CD14-positive monocyte (primary cell): ENCODE measurements around the gene WNT7B. TPM values are rescaled to one million over a fixed set of nuclear protein-coding genes. Genes with fewer than 3 reads are reported as not detected.

Source experiments
- DNase-seq, 3 donors: peaks; one replicate each; pipeline ENCODE4 v3.0.0-alpha.2; 2011 to 2022
- H2AFZ ChIP-seq: 2 replicates; pipeline ENCODE4 v1.6.0; 2012; ENCODE audit warnings: mild to moderate bottlenecking, low read depth, low read length, inconsistent platforms; ENCODE audit not compliant: insufficient read depth, poor library complexity, severe bottlenecking
- H3K27ac ChIP-seq, 2 donors: 1 replicate in 1 of 2; 2 replicates in 1 of 2; pipeline ENCODE4 v1.5.1; 2012 to 2013; ENCODE audit warnings: low read length in 2 of 2, control low read depth in 1 of 2, inconsistent platforms in 1 of 2, low read depth in 1 of 2, mild to moderate bottlenecking in 1 of 2
- H3K27me3 ChIP-seq, 2 donors: one replicate each; pipeline versions ENCODE4 v1.6.0 to v1.6.1; 2011 to 2013; ENCODE audit warnings: low read length in 2 of 2; ENCODE audit not compliant: control insufficient read depth in 2 of 2, insufficient read depth in 2 of 2
- H3K36me3 ChIP-seq, 2 donors: replicated peaks in 1 of 2; 1 replicate in 1 of 2; 2 replicates in 1 of 2; pipeline versions ENCODE4 v1.5.1 to v1.6.1; 2012 to 2013; ENCODE audit warnings: low read length in 2 of 2, control low read depth in 1 of 2, inconsistent platforms in 1 of 2, mild to moderate bottlenecking in 1 of 2; ENCODE audit not compliant: insufficient read depth in 2 of 2, control insufficient read depth in 1 of 2
- H3K4me1 ChIP-seq, 2 donors: 1 replicate in 1 of 2; 2 replicates in 1 of 2; pipeline versions ENCODE4 v1.5.1 to v1.6.1; 2012 to 2013; ENCODE audit warnings: low read length in 2 of 2, control low read depth in 1 of 2, inconsistent platforms in 1 of 2, mild to moderate bottlenecking in 1 of 2, moderate library complexity in 1 of 2; ENCODE audit not compliant: insufficient read depth in 2 of 2, control insufficient read depth in 1 of 2
- H3K4me2 ChIP-seq: replicated peaks from 2 replicates; pipeline ENCODE3; 2012; ENCODE audit warnings: low read length, moderate library complexity, mild to moderate bottlenecking; ENCODE audit not compliant: poor library complexity, severe bottlenecking; ENCODE audit errors: extremely low read depth
- H3K4me3 ChIP-seq, 3 experiments: fragments of 200-600 bp in 1 of 3; sonication (generic) in 1 of 3; replicated peaks in 1 of 3; 1 replicate in 2 of 3; 2 replicates in 1 of 3; pipeline ENCODE4 v1.5.1; 2011 to 2013; ENCODE audit warnings: low read length in 3 of 3, mild to moderate bottlenecking in 3 of 3, control low read depth in 2 of 3, low read depth in 2 of 3, inconsistent platforms in 1 of 3, moderate library complexity in 1 of 3
- H3K79me2 ChIP-seq: 2 replicates; pipeline ENCODE4 v1.6.0; 2012; ENCODE audit warnings: mild to moderate bottlenecking, control low read depth, inconsistent platforms, low read length, moderate library complexity; ENCODE audit not compliant: insufficient read depth
- H3K9ac ChIP-seq: 2 replicates; pipeline ENCODE4 v1.6.0; 2017; ENCODE audit warnings: low read length, mild to moderate bottlenecking; ENCODE audit not compliant: insufficient read depth, poor library complexity, severe bottlenecking
- H3K9me3 ChIP-seq, 2 donors: replicated peaks in 1 of 2; 1 replicate in 1 of 2; 2 replicates in 1 of 2; pipeline versions ENCODE4 v1.5.1 to v1.6.1; 2012 to 2013; ENCODE audit warnings: low read length in 2 of 2, control low read depth in 1 of 2; ENCODE audit not compliant: control insufficient read depth in 1 of 2, insufficient read depth in 1 of 2
- H4K20me1 ChIP-seq: 2 replicates; pipeline ENCODE4 v1.6.0; 2012; ENCODE audit warnings: mild to moderate bottlenecking, low read length, control low read depth, moderate library complexity; ENCODE audit not compliant: insufficient read depth
- H3K27ac Mint-ChIP-seq, 7 donors: one replicate each; pipeline ENCODE4 v1.8.0; 2020; ENCODE audit warnings: mild to moderate bottlenecking in 7 of 7, mixed read lengths in 7 of 7, moderate library complexity in 6 of 7, inconsistent platforms in 2 of 7
- H3K27me3 Mint-ChIP-seq, 3 donors: one replicate each; pipeline ENCODE4 v1.8.0; 2021 to 2022; ENCODE audit warnings: low read depth in 3 of 3, mild to moderate bottlenecking in 3 of 3, mixed read lengths in 3 of 3, moderate library complexity in 3 of 3, inconsistent platforms in 1 of 3
- H3K36me3 Mint-ChIP-seq, 2 donors: one replicate each; pipeline ENCODE4 v1.8.0; 2020; ENCODE audit warnings: mixed read lengths in 2 of 2, inconsistent platforms in 1 of 2, mild to moderate bottlenecking in 1 of 2
- H3K4me1 Mint-ChIP-seq: one replicate; pipeline ENCODE4 v1.8.0; 2020; ENCODE audit warnings: mild to moderate bottlenecking, mixed read lengths
- H3K4me3 Mint-ChIP-seq, 2 donors: one replicate each; pipeline ENCODE4 v1.8.0; 2020; ENCODE audit warnings: mild to moderate bottlenecking in 2 of 2, mixed read lengths in 2 of 2, moderate library complexity in 1 of 2
- H3K9me3 Mint-ChIP-seq, 7 donors: one replicate each; pipeline ENCODE4 v1.8.0; 2020 to 2022; ENCODE audit warnings: mixed read lengths in 7 of 7, mild to moderate bottlenecking in 6 of 7, moderate library complexity in 6 of 7, inconsistent platforms in 2 of 7
- WGBS: methylation state at CpG from one replicate; pipeline ENCODE4 v1.1.5; 2013; ENCODE audit warnings: missing lambda C conversion rate; ENCODE audit not compliant: insufficient coverage; 5-methylcytosine and 5-hydroxymethylcytosine counted together
- intact Hi-C, 2 donors: fragments of 100-400 bp; cut with micrococcal nuclease; formaldehyde crosslinking; loops; one replicate each; pipeline versions ENCODE4 v1.15.0 to v1.15.1; 2023
- polyA plus RNA-seq, 3 donors: library from polyadenylated mRNA; depleted of rRNA in 1 of 3; unstranded in 2 of 3; stranded (reverse) in 1 of 3; fragments of 300-500 nt in 2 of 3; fragments of >200 nt in 1 of 3; fragmentation: Illumina TruSeq in 2 of 3; gene quantifications; 1 replicate in 2 of 3; 2 replicates in 1 of 3; pipeline ENCODE4 v1.2.3, GENCODE V29; 2012 to 2021
- TF ChIP-seq, protein P1 (sequence below): fragments of 200-600 bp; IDR thresholded peaks from one replicate; pipeline ENCODE4 v1.8.0; 2022; ENCODE audit warnings: antibody characterized with exemption, mild to moderate bottlenecking

The WNT7B gene
- polyA plus RNA-seq, 3 donors: not detected

DNA sequence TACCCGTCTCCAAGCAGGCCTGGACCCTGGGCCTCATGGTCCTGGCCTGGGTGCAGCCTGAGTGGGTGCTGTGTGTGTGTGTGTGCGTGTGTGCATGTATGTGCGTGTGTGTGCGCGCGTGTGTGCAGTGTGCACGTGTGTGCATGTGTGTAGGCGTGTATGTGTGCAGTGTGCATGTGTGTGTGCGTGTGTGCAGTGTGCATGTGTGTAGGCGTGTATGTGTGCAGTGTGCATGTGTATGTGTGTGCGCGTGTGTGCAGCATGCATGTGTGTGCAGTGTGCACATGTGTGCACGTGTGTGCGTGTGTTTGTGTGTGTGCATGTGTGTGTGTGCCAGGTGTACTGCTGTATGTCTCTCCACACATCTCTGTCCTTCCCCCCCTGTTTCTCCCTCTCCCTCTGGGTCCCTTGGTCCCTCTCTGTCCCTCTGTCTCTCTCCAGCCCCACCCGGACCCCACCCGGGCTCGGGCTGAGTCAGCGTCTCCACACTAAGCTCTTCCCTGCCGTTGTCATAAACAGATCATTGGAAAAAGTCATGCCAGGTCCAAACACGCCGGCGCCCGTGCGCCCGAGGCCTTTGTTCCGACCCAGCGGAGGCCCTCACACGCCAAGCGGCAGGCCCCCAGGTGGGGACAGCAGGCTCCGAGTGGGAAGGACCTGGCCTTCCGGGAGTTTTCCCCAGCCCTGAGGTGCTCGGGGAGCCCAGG is 34.0 kb downstream of the WNT7B start:
- WGBS: 94% methylated on average over 29 of the region's 32 CpGs
- DNase-seq: no peak
- Histone ChIP-seq H3K4me1 (no peaks in the 10 kb centered on the region), H4K20me1 (no peaks in the 10 kb centered on the region), H3K4me3 (no peak overlapping the region), H3K9ac (no peak overlapping the region), H3K4me2 (no peak overlapping the region), H3K27ac (no peak overlapping the region), H3K36me3 (no peaks in the 10 kb centered on the region), H3K9me3 (no peaks in the 10 kb centered on the region), H3K79me2 (no peaks in the 10 kb centered on the region), H2AFZ (no peak overlapping the region), H3K27me3 (no peaks in the 10 kb centered on the region)
- TF ChIP-seq, protein P1, sequence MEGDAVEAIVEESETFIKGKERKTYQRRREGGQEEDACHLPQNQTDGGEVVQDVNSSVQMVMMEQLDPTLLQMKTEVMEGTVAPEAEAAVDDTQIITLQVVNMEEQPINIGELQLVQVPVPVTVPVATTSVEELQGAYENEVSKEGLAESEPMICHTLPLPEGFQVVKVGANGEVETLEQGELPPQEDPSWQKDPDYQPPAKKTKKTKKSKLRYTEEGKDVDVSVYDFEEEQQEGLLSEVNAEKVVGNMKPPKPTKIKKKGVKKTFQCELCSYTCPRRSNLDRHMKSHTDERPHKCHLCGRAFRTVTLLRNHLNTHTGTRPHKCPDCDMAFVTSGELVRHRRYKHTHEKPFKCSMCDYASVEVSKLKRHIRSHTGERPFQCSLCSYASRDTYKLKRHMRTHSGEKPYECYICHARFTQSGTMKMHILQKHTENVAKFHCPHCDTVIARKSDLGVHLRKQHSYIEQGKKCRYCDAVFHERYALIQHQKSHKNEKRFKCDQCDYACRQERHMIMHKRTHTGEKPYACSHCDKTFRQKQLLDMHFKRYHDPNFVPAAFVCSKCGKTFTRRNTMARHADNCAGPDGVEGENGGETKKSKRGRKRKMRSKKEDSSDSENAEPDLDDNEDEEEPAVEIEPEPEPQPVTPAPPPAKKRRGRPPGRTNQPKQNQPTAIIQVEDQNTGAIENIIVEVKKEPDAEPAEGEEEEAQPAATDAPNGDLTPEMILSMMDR: no peak
- Mint-ChIP-seq H3K9me3 (peaks cover 0 to 8% (median 4%) of the 10 kb centered on the region in 7 donors), H3K4me1 (no peaks in the 10 kb centered on the region), H3K36me3 (no peaks in the 10 kb centered on the region), H3K27me3 (peaks cover 8 to 14% (median 8%) of the 10 kb centered on the region in 3 donors), H3K4me3 (no peak overlapping the region), H3K27ac (peak overlapping the region in 1 of 7 donors; percentile 5)
- intact Hi-C loops: no loop called here

DNA sequence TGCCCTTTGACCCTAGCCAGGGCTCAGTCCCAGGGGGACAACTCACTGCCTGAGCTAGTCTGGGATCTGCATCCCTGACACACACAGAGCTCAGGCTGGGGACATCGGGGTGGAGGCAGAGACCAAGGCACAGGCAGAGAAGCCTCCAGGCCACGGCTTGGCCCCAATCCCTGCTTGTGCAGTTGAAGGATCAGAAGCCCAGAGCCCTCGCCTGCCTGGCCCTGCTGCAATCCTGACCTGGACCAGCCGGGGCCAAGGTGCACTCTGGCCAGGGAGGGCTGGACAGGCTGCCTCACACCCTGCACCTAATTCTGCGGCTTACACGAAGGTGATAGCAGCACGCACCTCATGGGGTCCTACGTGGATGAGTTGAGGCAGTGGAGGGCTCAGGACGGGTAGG is 34.6 kb downstream of the WNT7B start:
- Mint-ChIP-seq H3K36me3 (no peaks in the 10 kb centered on the region), H3K4me1 (no peaks in the 10 kb centered on the region), H3K4me3 (no peak overlapping the region), H3K27ac (no peak overlapping the region), H3K9me3 (peaks cover 0 to 8% (median 4%) of the 10 kb centered on the region in 7 donors), H3K27me3 (peaks cover 5 to 14% (median 11%) of the 10 kb centered on the region in 3 donors)
- no peak for DNase-seq
- H3K79me2 ChIP-seq: no peaks in the 10 kb centered on the region
- H3K4me3 ChIP-seq: no peak overlapping the region
- no peak overlapping the region for H3K27ac ChIP-seq
- H3K4me2 ChIP-seq: no peak overlapping the region
- H3K27me3 ChIP-seq: no peaks in the 10 kb centered on the region
- H3K9me3 ChIP-seq: no peaks in the 10 kb centered on the region
- no peak overlapping the region for H3K9ac ChIP-seq
- no peaks in the 10 kb centered on the region for H4K20me1 ChIP-seq
- H3K36me3 ChIP-seq: no peaks in the 10 kb centered on the region
- 99% methylated on average over 7 of the region's 9 CpGs for WGBS
- H2AFZ ChIP-seq: no peak overlapping the region
- intact Hi-C loops: no loop called here
- TF ChIP-seq, protein P1: no peak
- H3K4me1 ChIP-seq: no peaks in the 10 kb centered on the region
